K562 treated with DMSO at 1 percent for 48 hours (cell line): Measurements from ENCODE around the gene COQ7. TPM values are rescaled to one million over a fixed set of nuclear protein-coding genes. Genes with fewer than 3 reads are reported as not detected.

Source experiments
- total RNA-seq: library from RNA; unstranded; fragments of 300-600 nt; gene quantifications from 2 replicates; pipeline ENCODE4 v1.2.3, GENCODE V29; 2022; ENCODE audit warnings: low replicate concordance; ENCODE audit errors: extremely low read depth

COQ7 gene
- total RNA-seq, result not detected in 2 replicates

DNA sequence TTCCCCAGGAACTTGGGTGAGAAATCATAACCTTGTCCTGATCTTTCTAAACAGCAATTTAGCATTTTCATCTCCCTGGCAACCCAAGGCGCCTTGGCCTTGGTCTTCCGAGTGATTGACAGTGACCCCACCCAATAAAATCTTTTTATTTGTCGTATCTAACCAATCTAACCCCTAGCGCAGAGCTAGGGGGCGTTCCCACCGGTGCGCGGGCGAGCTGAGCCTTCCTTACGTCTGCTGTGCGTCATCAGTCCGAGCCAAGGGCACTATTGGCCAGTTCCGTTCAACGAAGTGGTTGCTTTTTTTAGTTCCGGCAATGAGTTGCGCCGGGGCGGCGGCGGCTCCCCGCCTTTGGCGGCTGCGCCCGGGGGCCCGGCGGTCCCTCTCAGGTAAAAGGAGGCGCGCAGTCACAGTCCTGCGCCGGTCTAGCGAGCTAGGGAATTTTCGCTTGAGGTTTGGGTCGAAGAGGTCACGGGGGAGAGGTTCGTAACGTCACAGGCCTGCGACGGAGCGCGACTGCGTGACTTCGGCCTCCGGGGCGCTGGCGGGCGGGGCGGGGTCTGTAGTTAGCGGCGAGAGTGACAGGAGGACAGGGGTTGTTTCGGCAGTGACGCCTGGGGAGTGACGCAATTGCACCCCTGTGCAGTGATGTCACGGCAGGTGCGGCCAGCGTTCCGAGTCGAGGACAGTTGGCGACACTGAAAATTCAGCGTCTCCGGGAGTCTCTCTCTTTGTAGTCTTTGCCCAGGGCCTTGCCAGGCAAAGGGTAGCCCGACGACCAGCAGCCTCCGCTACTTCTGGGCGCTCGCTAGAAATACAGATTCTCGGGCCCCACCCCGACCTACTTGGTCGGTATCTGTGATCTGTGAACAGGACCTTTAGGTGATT, at the start of gene COQ7:
COQ7 (plus strand) TSS at position 266 of the 888 bp plus-strand sequence; CDS start at position 317, 51 bp downstream.

GRCh38 chr16:19113577-19114358, 46.4 kb downstream of the COQ7 start, which contains the start of gene ITPRIPL2:
TSS of gene ITPRIPL2 (plus strand) at chr16:19113964. CDS start at chr16:19114462, 498 bp downstream.

Other genes starting within 250 kb of the COQ7 start
- gene SMG1, start 141.2 kb upstream of the COQ7 start, total RNA-seq, result not detected in 2 replicates
- not detected in 2 replicates for gene TMC7, start 83.7 kb upstream of the COQ7 start, total RNA-seq
- gene ITPRIPL2, start 46.4 kb downstream of the COQ7 start, total RNA-seq, result not detected in 2 replicates
- not detected in 2 replicates for gene SYT17, start 100.6 kb downstream of the COQ7 start, total RNA-seq
- gene CLEC19A, start 218.1 kb downstream of the COQ7 start, total RNA-seq, result not detected in 2 replicates